ENCODE measurements around the gene STAB2.

Gene STAB2

GRCh38 chr12:103727638-103728037 lies 140.6 kb downstream of the STAB2 start:
- no peak overlapping the region for H3K4me3 ChIP-seq (ENCODE audit: low read length)
- no peak overlapping the region for H3K9ac ChIP-seq (ENCODE audit: low read length)
- no peaks in the 10 kb centered on the region; the same call in 1 of the 2 replicates for H3K27me3 ChIP-seq (ENCODE audit: low read depth, low read length)
- H3K4me2 ChIP-seq (ENCODE audit: low read length) = no peak overlapping the region
- H4K20me1 ChIP-seq (ENCODE audit: insufficient read depth, low read length) = no peaks in the 10 kb centered on the region
- H3K9me3 ChIP-seq (ENCODE audit: insufficient read depth, low read length) = peaks cover 4% of the 10 kb centered on the region; the same call in 1 of the 2 replicates
- no peak overlapping the region for H2AFZ ChIP-seq (ENCODE audit: low read depth, low read length)
- H3K4me1 ChIP-seq (ENCODE audit: low read length) = no peaks in the 10 kb centered on the region
- no peaks in the 10 kb centered on the region for H3K79me2 ChIP-seq (ENCODE audit: low read length)
- H3K36me3 ChIP-seq (replicated peaks; ENCODE audit: low read depth, low read length) = no peaks in the 10 kb centered on the region
- TF ChIP-seq EZH2phosphoT487 (IDR thresholded peaks at IDR 0.05; ENCODE audit: low read depth) = no peak
- no peak for TF ChIP-seq CTCF (IDR thresholded peaks at IDR 0.05; ENCODE audit: low read depth, low read length)
- H3K27ac ChIP-seq (ENCODE audit: low read length) = no peak overlapping the region

GRCh38 chr12:103728323-103728722 lies 141.2 kb downstream of the STAB2 start:
- H3K9me3 ChIP-seq (ENCODE audit: insufficient read depth, low read length) = peaks cover 4% of the 10 kb centered on the region; the same call in 1 of the 2 replicates
- no peaks in the 10 kb centered on the region for H3K36me3 ChIP-seq (replicated peaks; ENCODE audit: low read depth, low read length)
- H3K79me2 ChIP-seq (ENCODE audit: low read length) = no peaks in the 10 kb centered on the region
- H2AFZ ChIP-seq (ENCODE audit: low read depth, low read length) = no peak overlapping the region
- no peak overlapping the region for H3K27ac ChIP-seq (ENCODE audit: low read length)
- no peaks in the 10 kb centered on the region for H3K27me3 ChIP-seq (ENCODE audit: low read depth, low read length)
- TF ChIP-seq EZH2phosphoT487 (IDR thresholded peaks at IDR 0.05; ENCODE audit: low read depth) (no peak), CTCF (IDR thresholded peaks at IDR 0.05; ENCODE audit: low read depth, low read length) (no peak)
- H3K4me1 ChIP-seq (ENCODE audit: low read length) = no peaks in the 10 kb centered on the region
- H3K4me3 ChIP-seq (ENCODE audit: low read length) = no peak overlapping the region
- no peaks in the 10 kb centered on the region for H4K20me1 ChIP-seq (ENCODE audit: insufficient read depth, low read length)
- no peak overlapping the region for H3K4me2 ChIP-seq (ENCODE audit: low read length)
- H3K9ac ChIP-seq (ENCODE audit: low read length) = no peak overlapping the region

GRCh38 chr12:103729499-103729898 lies 142.4 kb downstream of the STAB2 start:
- Histone ChIP-seq H3K4me3 (ENCODE audit: low read length) (no peak overlapping the region), H3K4me1 (ENCODE audit: low read length) (no peaks in the 10 kb centered on the region)

GRCh38 chr12:103731539-103731938 lies 144.5 kb downstream of the STAB2 start:
- H3K4me1 ChIP-seq (ENCODE audit: low read length) = no peaks in the 10 kb centered on the region
- no peak overlapping the region for H3K4me2 ChIP-seq (ENCODE audit: low read length)

More at GRCh38 chr12:103729499-103729898, 142.4 kb downstream of the STAB2 start:
- Histone ChIP-seq H2AFZ (ENCODE audit: low read depth, low read length) (no peak overlapping the region), H3K9ac (ENCODE audit: low read length) (no peak overlapping the region), H3K36me3 (replicated peaks; ENCODE audit: low read depth, low read length) (no peaks in the 10 kb centered on the region), H3K4me2 (ENCODE audit: low read length) (no peak overlapping the region), H3K27ac (ENCODE audit: low read length) (no peak overlapping the region), H4K20me1 (ENCODE audit: insufficient read depth, low read length) (no peaks in the 10 kb centered on the region), H3K79me2 (ENCODE audit: low read length) (no peaks in the 10 kb centered on the region), H3K27me3 (ENCODE audit: low read depth, low read length) (peaks cover 2% of the 10 kb centered on the region), H3K9me3 (ENCODE audit: insufficient read depth, low read length) (peaks cover 4% of the 10 kb centered on the region; the same call in 1 of the 2 replicates)
- TF ChIP-seq CTCF (IDR thresholded peaks at IDR 0.05; ENCODE audit: low read depth, low read length) (no peak), EZH2phosphoT487 (IDR thresholded peaks at IDR 0.05; ENCODE audit: low read depth) (no peak)

More at GRCh38 chr12:103731539-103731938, 144.5 kb downstream of the STAB2 start:
- no peak overlapping the region for H3K27ac ChIP-seq (ENCODE audit: low read length)
- H4K20me1 ChIP-seq (ENCODE audit: insufficient read depth, low read length) = no peaks in the 10 kb centered on the region
- TF ChIP-seq EZH2phosphoT487 (IDR thresholded peaks at IDR 0.05; ENCODE audit: low read depth) = no peak
- TF ChIP-seq CTCF (IDR thresholded peaks at IDR 0.05; ENCODE audit: low read depth, low read length) = no peak
- no peak overlapping the region for H2AFZ ChIP-seq (ENCODE audit: low read depth, low read length)
- H3K4me3 ChIP-seq (ENCODE audit: low read length) = no peak overlapping the region
- peaks cover 22% of the 10 kb centered on the region for H3K27me3 ChIP-seq (ENCODE audit: low read depth, low read length)
- H3K9me3 ChIP-seq (ENCODE audit: insufficient read depth, low read length) = peaks cover 4% of the 10 kb centered on the region; the same call in 1 of the 2 replicates
- H3K9ac ChIP-seq (ENCODE audit: low read length) = no peak overlapping the region
- H3K79me2 ChIP-seq (ENCODE audit: low read length) = no peaks in the 10 kb centered on the region
- no peaks in the 10 kb centered on the region for H3K36me3 ChIP-seq (replicated peaks; ENCODE audit: low read depth, low read length)
